ENCODE measurements around the gene OLR1. TPM values are rescaled to one million over a fixed set of nuclear protein-coding genes. Genes with fewer than 3 reads are reported as not detected.
A peak's percentile ranks its signal among the peaks of the same experiment; 100 is the strongest.

The OLR1 gene
- total RNA-seq, 4 donors from 2014 or later, result 0.19 to 51.2 (median 35.1) TPM; not detected in 1

DNA sequence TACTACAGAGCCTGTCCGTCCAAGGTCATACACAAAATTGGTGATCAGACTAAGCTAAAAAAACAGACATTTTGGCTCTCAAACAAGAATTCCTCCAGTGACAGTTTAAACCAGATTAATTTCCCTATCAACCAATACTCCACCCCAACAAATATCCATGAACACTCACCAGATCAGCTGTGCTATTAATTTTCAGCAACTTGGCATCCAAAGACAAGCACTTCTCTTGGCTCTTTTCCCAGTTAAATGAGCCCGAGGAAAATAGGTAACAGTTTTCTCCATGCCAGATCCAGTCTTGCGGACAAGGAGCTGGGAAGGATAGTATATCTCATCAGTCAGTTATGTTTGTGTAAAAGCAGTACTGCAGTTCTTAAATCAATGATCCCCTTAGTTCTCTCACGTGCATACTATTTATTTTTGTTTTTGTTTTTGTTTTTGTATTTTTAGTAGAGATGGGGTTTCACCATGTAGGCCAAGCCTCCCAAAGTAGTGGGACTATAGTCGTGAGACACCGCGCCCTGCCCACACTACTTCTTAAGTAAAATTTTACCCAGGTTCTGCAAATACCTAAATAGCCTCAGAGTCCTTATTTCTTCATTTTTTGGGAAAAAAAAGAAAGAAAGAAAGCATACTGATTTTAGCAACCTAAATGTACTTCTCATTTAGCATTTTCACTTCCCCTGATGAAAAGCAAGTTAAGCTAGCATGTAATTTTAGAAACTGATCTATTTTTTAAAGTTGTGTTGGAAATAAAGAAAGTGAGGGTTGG lies 11.1 kb downstream of the OLR1 start:
- DNase-seq (ENCODE audit: low spot score) (no peak), ATAC-seq (ENCODE audit: low FRiP score) (peak; percentile 32)
- TF ChIP-seq, protein P1, sequence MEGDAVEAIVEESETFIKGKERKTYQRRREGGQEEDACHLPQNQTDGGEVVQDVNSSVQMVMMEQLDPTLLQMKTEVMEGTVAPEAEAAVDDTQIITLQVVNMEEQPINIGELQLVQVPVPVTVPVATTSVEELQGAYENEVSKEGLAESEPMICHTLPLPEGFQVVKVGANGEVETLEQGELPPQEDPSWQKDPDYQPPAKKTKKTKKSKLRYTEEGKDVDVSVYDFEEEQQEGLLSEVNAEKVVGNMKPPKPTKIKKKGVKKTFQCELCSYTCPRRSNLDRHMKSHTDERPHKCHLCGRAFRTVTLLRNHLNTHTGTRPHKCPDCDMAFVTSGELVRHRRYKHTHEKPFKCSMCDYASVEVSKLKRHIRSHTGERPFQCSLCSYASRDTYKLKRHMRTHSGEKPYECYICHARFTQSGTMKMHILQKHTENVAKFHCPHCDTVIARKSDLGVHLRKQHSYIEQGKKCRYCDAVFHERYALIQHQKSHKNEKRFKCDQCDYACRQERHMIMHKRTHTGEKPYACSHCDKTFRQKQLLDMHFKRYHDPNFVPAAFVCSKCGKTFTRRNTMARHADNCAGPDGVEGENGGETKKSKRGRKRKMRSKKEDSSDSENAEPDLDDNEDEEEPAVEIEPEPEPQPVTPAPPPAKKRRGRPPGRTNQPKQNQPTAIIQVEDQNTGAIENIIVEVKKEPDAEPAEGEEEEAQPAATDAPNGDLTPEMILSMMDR (IDR thresholded peaks at IDR 0.05), result no peak

DNA sequence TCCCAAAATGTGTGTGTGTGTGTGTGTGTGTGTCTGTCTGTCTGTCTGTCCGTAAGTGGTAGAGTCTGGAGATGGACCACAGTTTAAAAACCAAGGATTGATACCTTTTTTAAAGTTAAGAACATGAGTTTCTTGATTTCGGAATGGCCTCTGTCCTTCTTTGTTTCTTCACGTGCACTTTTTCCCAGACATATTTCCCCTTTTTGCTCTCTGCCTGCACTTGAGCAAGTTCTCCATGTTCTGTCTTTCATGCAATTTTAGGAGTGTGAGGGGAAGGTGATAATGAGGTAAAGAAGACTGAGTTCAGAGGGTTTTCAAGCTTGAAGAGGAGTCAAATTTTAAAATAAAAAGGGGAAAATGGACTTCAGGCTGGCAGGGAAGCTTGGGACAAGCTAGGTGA lies 12.7 kb downstream of the OLR1 start:
- no peak for DNase-seq (ENCODE audit: low spot score)
- ATAC-seq (ENCODE audit: low FRiP score), result no peak
- TF ChIP-seq, protein P1 (IDR thresholded peaks at IDR 0.05), result no peak

DNA sequence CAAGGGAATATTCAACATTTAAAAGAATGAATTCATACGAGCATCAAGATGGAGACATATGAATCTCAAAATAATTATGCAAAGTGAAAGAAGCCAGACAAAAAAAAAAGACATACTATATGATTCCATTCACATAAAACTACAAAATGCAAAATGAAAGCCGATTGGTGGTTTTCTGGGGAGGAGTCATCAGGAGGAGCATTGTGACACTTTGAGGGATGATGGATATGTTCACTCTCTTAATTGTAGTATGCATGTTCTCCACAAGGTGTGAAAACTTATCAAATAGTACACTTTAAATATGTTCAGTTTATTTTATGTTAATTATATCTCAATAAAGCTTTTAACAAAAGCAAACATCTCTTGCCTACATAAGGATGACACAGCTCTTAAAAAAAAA lies 13.5 kb downstream of the OLR1 start:
- ATAC-seq (ENCODE audit: low FRiP score), result no peak
- no peak for DNase-seq (ENCODE audit: low spot score)
- TF ChIP-seq, protein P1 (IDR thresholded peaks at IDR 0.05), result no peak

DNA sequence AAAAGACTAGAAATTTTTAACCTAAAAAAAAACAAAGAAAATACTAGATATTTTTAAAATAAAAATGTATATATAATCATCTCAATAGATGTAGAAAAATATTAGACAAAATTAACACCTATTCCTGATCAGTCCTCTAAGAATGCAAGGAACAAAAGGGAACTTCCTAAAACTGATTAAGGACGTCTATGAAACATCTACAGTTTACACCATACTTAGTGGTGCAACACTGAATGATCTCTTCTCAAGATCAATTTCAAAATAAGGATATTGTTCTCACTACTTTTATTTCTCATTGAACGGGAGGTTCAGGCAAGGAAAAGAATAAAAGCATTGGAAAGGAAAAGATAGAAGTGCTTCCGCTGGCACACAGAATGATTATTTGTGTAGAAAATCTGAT lies 16.0 kb downstream of the OLR1 start:
- DNase-seq (ENCODE audit: low spot score) (no peak), ATAC-seq (ENCODE audit: low FRiP score) (no peak)
- TF ChIP-seq, protein P1 (IDR thresholded peaks at IDR 0.05), result no peak

DNA sequence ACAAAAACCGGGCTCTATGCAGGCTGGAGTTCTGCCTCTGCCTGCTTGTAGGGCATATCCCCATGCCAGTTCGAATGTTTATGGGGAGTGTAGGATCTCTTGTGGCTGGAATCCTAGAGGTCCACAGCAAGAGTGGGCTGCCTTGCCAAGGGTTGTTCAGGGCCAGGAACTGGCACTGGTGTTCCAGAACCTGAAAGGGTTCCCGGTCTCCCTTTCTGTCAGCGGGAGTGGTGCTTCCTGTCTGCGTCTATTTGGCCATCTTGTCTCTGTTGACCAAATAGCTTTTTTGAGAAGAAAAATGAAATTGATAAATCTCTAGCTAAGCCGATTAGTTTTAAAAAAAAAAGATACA lies 17.8 kb downstream of the OLR1 start:
- TF ChIP-seq, protein P1 (IDR thresholded peaks at IDR 0.05), result no peak
- DNase-seq (ENCODE audit: low spot score) (no peak), ATAC-seq (ENCODE audit: low FRiP score) (no peak)

DNA sequence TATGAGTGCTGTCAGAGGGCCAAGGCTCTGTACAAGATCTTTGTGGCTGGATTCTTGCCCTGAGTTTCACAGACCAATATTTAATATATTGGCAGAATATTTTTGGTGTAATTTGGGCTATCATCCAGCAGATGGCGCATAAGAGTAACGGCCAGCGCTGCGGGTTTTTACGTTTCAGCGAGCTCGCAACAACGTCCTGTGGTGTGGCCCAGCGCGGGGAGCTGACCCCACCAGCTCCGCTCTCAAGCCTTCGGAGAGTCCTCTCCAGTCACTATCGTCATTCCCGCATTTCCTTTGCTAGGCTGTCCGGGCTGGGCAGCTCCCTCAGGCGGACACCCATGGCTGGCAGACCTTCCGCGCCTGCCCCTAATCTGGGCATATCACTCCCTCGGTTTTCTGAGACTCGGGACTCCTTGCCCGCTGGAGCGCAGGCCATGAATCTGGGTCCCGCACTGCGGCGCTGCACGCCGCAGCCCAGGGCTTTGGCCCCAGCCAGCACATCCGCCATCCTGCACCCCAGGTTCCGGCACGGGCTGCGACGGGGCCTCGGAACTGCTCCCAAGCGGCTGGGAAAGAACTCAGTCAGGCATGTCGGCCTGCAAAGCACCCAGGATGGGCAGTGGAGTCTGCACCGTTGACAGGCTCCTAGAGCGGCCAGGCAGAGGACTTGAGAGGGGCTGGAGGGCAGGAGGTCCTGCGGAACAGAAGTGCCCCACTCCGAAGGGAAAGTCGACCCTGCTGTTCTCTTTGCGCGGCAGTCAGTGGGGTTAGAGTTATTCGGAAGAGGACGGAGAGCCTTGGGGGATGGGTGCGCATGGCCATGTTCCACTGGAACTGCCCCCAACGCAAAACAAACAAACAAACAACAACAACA lies 18.4 kb downstream of the OLR1 start:
- TF ChIP-seq, protein P1 (IDR thresholded peaks at IDR 0.05), result peak in 2 of 3 donors; percentile 65 to 69
- ATAC-seq (ENCODE audit: low FRiP score), result peak; percentile 95
- DNase-seq (ENCODE audit: low spot score), result peak; percentile 29

Data from omental fat pad (tissue), 4 donors.